GM23248 (cell line): ENCODE results near the gene LILRB3. TPM values are rescaled to one million over a fixed set of nuclear protein-coding genes. Genes with fewer than 3 reads are reported as not detected.

Experiments used
- DNase-seq: peaks from one replicate; pipeline ENCODE4 v3.0.0-alpha.2; 2015
- H2AFZ ChIP-seq: fragments of 200-600 bp; sonication (generic); 2 replicates; pipeline ENCODE4 v1.6.1; 2016; ENCODE audit warnings: antibody characterized with exemption
- H3F3A ChIP-seq: fragments of 200-600 bp; sonication (generic); 2 replicates; pipeline ENCODE4 v1.6.1; 2016; ENCODE audit warnings: mild to moderate bottlenecking, antibody characterized with exemption, mixed run types; ENCODE audit not compliant: insufficient read depth
- H3K27ac ChIP-seq: fragments of 200-600 bp; sonication (generic); 2 replicates; pipeline ENCODE4 v1.5.1; 2016; ENCODE audit warnings: mild to moderate bottlenecking
- H3K27me3 ChIP-seq: fragments of 200-600 bp; sonication (generic); replicated peaks from 2 replicates; pipeline ENCODE4 v1.6.1; 2016; ENCODE audit warnings: mild to moderate bottlenecking; ENCODE audit not compliant: insufficient read depth
- H3K36me3 ChIP-seq: fragments of 200-600 bp; sonication (generic); 2 replicates; pipeline ENCODE4 v1.6.1; 2016; ENCODE audit warnings: low read depth, mild to moderate bottlenecking
- H3K4me1 ChIP-seq: fragments of 200-600 bp; sonication (generic); 2 replicates; pipeline ENCODE4 v1.6.1; 2016; ENCODE audit warnings: mild to moderate bottlenecking; ENCODE audit not compliant: insufficient read depth
- H3K4me2 ChIP-seq: fragments of 200-600 bp; sonication (generic); one replicate; pipeline ENCODE4 v1.6.1; 2016; ENCODE audit warnings: mild to moderate bottlenecking; ENCODE audit not compliant: unreplicated experiment
- H3K4me3 ChIP-seq: fragments of 200-600 bp; sonication (generic); 2 replicates; pipeline ENCODE4 v1.5.1; 2016; ENCODE audit warnings: mild to moderate bottlenecking
- H3K79me2 ChIP-seq: fragments of 200-600 bp; sonication (generic); 2 replicates; pipeline ENCODE4 v1.6.1; 2016; ENCODE audit warnings: mild to moderate bottlenecking; ENCODE audit not compliant: insufficient read depth
- H3K9ac ChIP-seq: fragments of 200-600 bp; sonication (generic); 2 replicates; pipeline ENCODE4 v1.6.1; 2016; ENCODE audit warnings: mild to moderate bottlenecking
- H3K9me2 ChIP-seq: fragments of 200-600 bp; sonication (generic); 2 replicates; pipeline ENCODE4 v1.6.1; 2016; ENCODE audit warnings: mixed run types, mild to moderate bottlenecking, moderate library complexity; ENCODE audit not compliant: insufficient read depth
- H3K9me3 ChIP-seq: fragments of 200-600 bp; sonication (generic); one replicate; pipeline ENCODE4 v1.6.1; 2017; ENCODE audit warnings: low read depth
- H4K20me1 ChIP-seq: fragments of 200-600 bp; sonication (generic); 2 replicates; pipeline ENCODE4 v1.6.0; 2016; ENCODE audit not compliant: insufficient read depth
- EZH2 ChIP-seq: fragments of 200-600 bp; sonication (generic); IDR thresholded peaks from 2 replicates; pipeline ENCODE4 v1.6.1; 2018; ENCODE audit warnings: antibody characterized with exemption, mild to moderate bottlenecking; ENCODE audit not compliant: insufficient read depth, poor library complexity, severe bottlenecking
- EZH2phosphoT487 ChIP-seq: fragments of 200-600 bp; sonication (generic); IDR thresholded peaks from 2 replicates; pipeline ENCODE4 v1.6.1; 2018; ENCODE audit warnings: antibody characterized with exemption, moderate library complexity, mild to moderate bottlenecking, low read depth; ENCODE audit not compliant: insufficient read depth
- WGBS, 2 experiments: methylation state at CpG; one replicate each; pipeline ENCODE4 v1.1.6; 2015 to 2017; ENCODE audit warnings: low lambda C conversion rate in 2 of 2, low coverage in 1 of 2; ENCODE audit errors: missing lambda C conversion rate in 2 of 2; 5-methylcytosine and 5-hydroxymethylcytosine counted together
- in situ Hi-C: fragments of 300-500 bp; cut with MboI; formaldehyde crosslinking; loops from 2 replicates; pipeline ENCODE4 v1.15.0; 2020
- polyA plus RNA-seq: library from polyadenylated mRNA; unstranded; fragments of >200 nt; fragmentation: Nextera tagmentation; extraction: Ambion mirVana; gene quantifications from 2 replicates; pipeline ENCODE4 v1.2.1, GENCODE V29; 2016
- total RNA-seq: library from RNA; depleted of rRNA; stranded (reverse); fragments of >200 nt; shearing (Covaris generic); gene quantifications from 2 replicates; pipeline ENCODE4 v1.2.3, GENCODE V29; 2014

LILRB3 gene
- total and polyA plus RNA-seq, 2 experiments from 2014 or later: 0.53 TPM; not detected in 1

- H3K27me3 ChIP-seq: peaks cover 32% of the 10 kb centered on the region
Measured at GRCh38 chr19:54256250-54257115, 33.7 kb upstream of the LILRB3 start.

GRCh38 chr19:54255105-54255775 lies 32.4 kb upstream of the LILRB3 start:
- Histone ChIP-seq H3K27me3 (peaks cover 36% of the 10 kb centered on the region), H3K9me2 (no peaks in the 10 kb centered on the region), H3F3A (no peaks in the 10 kb centered on the region), H4K20me1 (no peaks in the 10 kb centered on the region), H3K9ac (no peak overlapping the region), H3K9me3 (no peaks in the 10 kb centered on the region), H3K4me2 (no peak overlapping the region), H3K4me1 (no peaks in the 10 kb centered on the region), H3K36me3 (no peaks in the 10 kb centered on the region), H3K4me3 (no peak overlapping the region), H3K79me2 (no peaks in the 10 kb centered on the region), H2AFZ (no peak overlapping the region), H3K27ac (no peak overlapping the region)
- in situ Hi-C loops: no loop called here
- DNase-seq: no peak
- no peak for TF ChIP-seq EZH2phosphoT487
- no peak for TF ChIP-seq EZH2
- 34 to 39% methylated on average over 24 to 26 of the region's 26 CpGs for WGBS, 2 experiments

More at GRCh38 chr19:54256250-54257115, 33.7 kb upstream of the LILRB3 start:
- TF ChIP-seq EZH2phosphoT487: no peak
- TF ChIP-seq EZH2: no peak
- Histone ChIP-seq H3K9me2 (no peaks in the 10 kb centered on the region), H3F3A (no peaks in the 10 kb centered on the region), H3K9me3 (no peaks in the 10 kb centered on the region), H3K79me2 (no peaks in the 10 kb centered on the region), H3K4me2 (no peak overlapping the region), H2AFZ (no peak overlapping the region), H4K20me1 (no peaks in the 10 kb centered on the region), H3K27ac (no peak overlapping the region), H3K4me3 (no peak overlapping the region), H3K36me3 (no peaks in the 10 kb centered on the region), H3K9ac (no peak overlapping the region), H3K4me1 (no peaks in the 10 kb centered on the region)
- DNase-seq: no peak
- in situ Hi-C loops: no loop called here
- 42 to 56% methylated on average over 18 to 19 of the region's 19 CpGs for WGBS, 2 experiments

GRCh38 chr19:54254195-54254906 lies 31.5 kb upstream of the LILRB3 start:
- no peaks in the 10 kb centered on the region for H3K79me2 ChIP-seq
- 15 to 20% methylated on average over 17 of the region's 17 CpGs for WGBS, 2 experiments
- no peak overlapping the region for H3K27ac ChIP-seq
- no peaks in the 10 kb centered on the region for H3K9me3 ChIP-seq
- H3K9ac ChIP-seq: no peak overlapping the region
- no peak overlapping the region for H3K4me3 ChIP-seq
- H3K4me1 ChIP-seq: no peaks in the 10 kb centered on the region
- H3K36me3 ChIP-seq: no peaks in the 10 kb centered on the region
- TF ChIP-seq EZH2phosphoT487: no peak
- TF ChIP-seq EZH2: no peak
- no peaks in the 10 kb centered on the region for H3F3A ChIP-seq
- in situ Hi-C loops: no loop called here
- no peak overlapping the region for H2AFZ ChIP-seq
- H3K9me2 ChIP-seq: no peaks in the 10 kb centered on the region
- DNase-seq: no peak
- peaks cover 42% of the 10 kb centered on the region for H3K27me3 ChIP-seq
- H4K20me1 ChIP-seq: no peaks in the 10 kb centered on the region
- H3K4me2 ChIP-seq: no peak overlapping the region
